Measurements from ENCODE around the gene DYSF. TPM values are rescaled to one million over a fixed set of nuclear protein-coding genes. Genes with fewer than 3 reads are reported as not detected.

Gene DYSF
- total RNA-seq, 1 experiment from 2014 or later: 3.8 TPM

- in situ Hi-C loops (cut with HindIII; ENCODE audit: low sequenced_read_pairs): no loop called here
- DNase-seq (ENCODE audit: low spot score): no peak
Observed at GRCh38 chr2:71688530-71688929, 235.2 kb downstream of the DYSF start.

GRCh38 chr2:71689393-71689792, 236.0 kb downstream of the DYSF start:
- in situ Hi-C loops (cut with HindIII; ENCODE audit: low sequenced_read_pairs): no loop called here
- DNase-seq (ENCODE audit: low spot score): no peak

GRCh38 chr2:71689968-71690834, 236.8 kb downstream of the DYSF start:
- in situ Hi-C loops (cut with HindIII; ENCODE audit: low sequenced_read_pairs): no loop called here
- no peak for DNase-seq (ENCODE audit: low spot score)

- in situ Hi-C loops (cut with HindIII; ENCODE audit: low sequenced_read_pairs): no loop called here
- no peak for DNase-seq (ENCODE audit: low spot score)
Observed at GRCh38 chr2:71690876-71691475, 237.6 kb downstream of the DYSF start.

- in situ Hi-C loops (cut with HindIII; ENCODE audit: low sequenced_read_pairs): no loop called here
- no peak for DNase-seq (ENCODE audit: low spot score)
Observed at GRCh38 chr2:71691747-71692441, 238.5 kb downstream of the DYSF start.

- in situ Hi-C loops (cut with HindIII; ENCODE audit: low sequenced_read_pairs): no loop called here
- DNase-seq (ENCODE audit: low spot score): no peak
Observed at GRCh38 chr2:71692621-71693277, 239.4 kb downstream of the DYSF start.

- no peak for DNase-seq (ENCODE audit: low spot score)
- in situ Hi-C loops (cut with HindIII; ENCODE audit: low sequenced_read_pairs): no loop called here
Observed at GRCh38 chr2:71693286-71694270, 240.2 kb downstream of the DYSF start.

GRCh38 chr2:71694501-71695234, 241.3 kb downstream of the DYSF start:
- in situ Hi-C loops (cut with HindIII; ENCODE audit: low sequenced_read_pairs): no loop called here
- DNase-seq (ENCODE audit: low spot score): no peak

- in situ Hi-C loops (cut with HindIII; ENCODE audit: low sequenced_read_pairs): no loop called here
- DNase-seq (ENCODE audit: low spot score): no peak
Observed at GRCh38 chr2:71695235-71696120, 242.1 kb downstream of the DYSF start.

- in situ Hi-C loops (cut with HindIII; ENCODE audit: low sequenced_read_pairs): no loop called here
- no peak for DNase-seq (ENCODE audit: low spot score)
Observed at GRCh38 chr2:71696381-71696780, 243.0 kb downstream of the DYSF start.

GRCh38 chr2:71697106-71698004, 244.0 kb downstream of the DYSF start:
- DNase-seq (ENCODE audit: low spot score): peak; percentile 73

GRCh38 chr2:71699428-71699827, 246.1 kb downstream of the DYSF start:
- no peak for DNase-seq (ENCODE audit: low spot score)
- in situ Hi-C loops (cut with HindIII; ENCODE audit: low sequenced_read_pairs): no loop called here

More at GRCh38 chr2:71697106-71698004, 244.0 kb downstream of the DYSF start:
- in situ Hi-C loops (cut with HindIII; ENCODE audit: low sequenced_read_pairs): no loop called here

- in situ Hi-C loops (cut with HindIII; ENCODE audit: low sequenced_read_pairs): no loop called here
Observed at GRCh38 chr2:71700041-71700657, 246.8 kb downstream of the DYSF start.

GRCh38 chr2:71700658-71701397, 247.5 kb downstream of the DYSF start:
- in situ Hi-C loops (cut with HindIII; ENCODE audit: low sequenced_read_pairs): no loop called here
- peak; percentile 36 for DNase-seq (ENCODE audit: low spot score)

More at GRCh38 chr2:71700041-71700657, 246.8 kb downstream of the DYSF start:
- DNase-seq (ENCODE audit: low spot score): no peak

Measured in G401 (cell line).